ENCODE data around the gene CPB1. TPM values are rescaled to one million over a fixed set of nuclear protein-coding genes. Genes with fewer than 3 reads are reported as not detected.

The CPB1 gene
- total RNA-seq, 1 donor from 2014 or later, result not detected

DNA sequence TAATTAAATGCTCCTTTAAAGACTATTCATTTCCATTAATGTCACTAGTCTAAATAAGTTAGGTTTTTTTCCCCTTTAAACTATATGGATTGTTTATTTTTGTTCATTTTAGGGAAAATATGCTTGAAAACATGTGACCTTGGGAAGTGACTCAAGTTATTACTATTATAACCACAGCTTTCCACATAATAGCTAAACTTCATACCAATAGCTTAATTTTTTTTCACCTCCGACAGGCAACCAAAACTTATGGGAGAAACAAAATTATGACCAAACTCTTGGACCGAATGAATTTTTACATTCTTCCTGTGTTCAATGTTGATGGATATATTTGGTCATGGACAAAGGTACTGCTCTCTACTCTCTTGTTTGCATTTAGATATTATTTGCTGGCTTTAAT is 53.7 kb downstream of the CPB1 start:
- intact Hi-C loops (cut with micrococcal nuclease), result no loop called here

GRCh38 chr3:148882288-148882687 is 54.7 kb downstream of the CPB1 start:
- intact Hi-C loops (cut with micrococcal nuclease), result no loop called here

DNA sequence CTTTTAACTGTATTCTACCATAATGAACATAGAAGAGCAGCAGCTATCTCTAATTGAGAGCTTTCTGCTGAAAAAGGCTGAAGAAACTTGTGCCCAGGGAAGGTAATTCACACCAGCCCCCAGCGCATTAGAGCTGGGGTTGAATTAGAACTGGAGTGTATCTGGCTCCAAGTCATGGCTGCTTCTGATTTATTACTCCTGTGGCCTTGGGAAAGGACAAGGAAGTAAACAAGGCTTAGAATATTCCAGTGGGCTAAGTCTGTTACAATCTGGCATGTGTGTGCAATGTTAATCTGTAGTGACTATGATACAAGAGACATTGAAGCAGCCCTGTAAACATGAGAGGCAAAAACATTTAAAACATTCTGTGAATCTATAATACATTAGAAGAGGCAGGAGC is 55.6 kb downstream of the CPB1 start:
- intact Hi-C loops (cut with micrococcal nuclease), result no loop called here

DNA sequence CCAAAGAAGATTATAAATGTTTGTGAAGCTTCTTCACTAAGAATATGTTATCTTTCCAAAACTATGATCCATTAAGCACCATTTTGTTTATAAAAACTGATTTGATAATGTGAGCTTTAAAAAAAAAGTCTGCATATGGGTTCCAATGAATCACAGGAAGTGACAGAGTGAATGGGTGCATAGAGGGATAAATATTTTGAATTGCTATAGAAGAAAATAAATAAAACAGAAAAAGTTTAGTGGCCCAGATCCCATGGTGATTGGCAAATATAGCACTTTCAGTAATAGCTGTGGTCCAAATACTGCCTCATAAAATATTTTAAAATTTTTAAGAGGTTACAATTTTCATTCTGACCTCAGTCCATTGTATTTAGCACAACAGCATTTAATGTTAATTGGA is 56.6 kb downstream of the CPB1 start:
- intact Hi-C loops (cut with micrococcal nuclease), result no loop called here

DNA sequence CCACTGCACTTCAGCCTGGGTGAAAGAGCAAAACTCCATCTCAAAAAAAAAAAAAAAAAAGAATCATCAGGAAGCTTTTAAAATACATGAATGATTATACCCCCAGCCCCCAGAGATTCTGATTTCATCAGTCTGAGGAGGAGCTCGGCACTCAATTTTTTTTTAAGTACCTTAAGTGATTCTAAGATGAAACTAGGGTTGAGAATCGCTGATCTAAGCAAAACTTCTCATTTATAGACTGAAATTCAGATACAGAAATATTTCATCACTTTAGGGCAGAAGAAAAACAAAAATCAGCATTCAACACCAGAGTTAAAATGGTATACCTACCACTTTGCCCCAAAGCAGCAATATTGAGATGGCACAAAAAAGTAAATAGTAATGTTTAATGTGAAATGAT is 62.2 kb downstream of the CPB1 start:
- intact Hi-C loops (cut with micrococcal nuclease), result no loop called here

- intact Hi-C loops (cut with micrococcal nuclease), result no loop called here
Measured at GRCh38 chr3:148896062-148896461, 68.5 kb downstream of the CPB1 start.

DNA sequence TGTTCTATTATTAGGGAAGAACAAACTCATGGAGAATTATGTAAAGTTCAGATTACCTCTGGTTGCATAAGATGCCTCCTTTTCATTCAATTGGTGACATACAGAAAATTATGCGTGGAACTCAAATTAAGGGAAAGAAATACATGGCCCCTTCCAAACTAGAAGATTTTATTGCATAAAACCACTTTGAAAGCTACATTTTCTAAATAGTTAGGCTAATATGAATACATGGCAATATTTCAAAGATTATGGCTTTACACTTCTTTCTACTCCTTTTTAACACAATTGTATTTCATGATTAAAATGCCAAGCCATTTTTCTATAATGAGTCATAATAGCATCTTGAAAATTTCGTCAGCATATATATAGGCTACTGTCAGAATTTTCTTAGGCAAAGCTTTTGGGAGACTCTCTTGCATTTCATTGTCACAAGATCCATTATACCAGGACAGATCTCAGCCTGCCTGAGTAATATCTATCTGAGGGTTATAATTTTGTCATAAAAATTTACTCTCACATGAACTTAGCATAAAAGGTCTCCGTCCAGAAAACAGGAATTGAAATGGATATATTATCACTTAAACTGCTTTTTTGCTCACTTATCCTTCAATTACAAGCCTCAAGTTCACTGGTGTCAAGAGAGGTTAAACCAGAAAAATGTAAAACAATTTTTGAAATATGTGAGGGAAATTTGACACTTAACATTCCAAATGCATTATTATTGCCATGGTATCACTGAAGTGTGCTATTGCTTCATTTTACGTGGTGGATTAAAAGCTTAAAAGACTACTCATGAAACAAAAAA is 74.6 kb downstream of the CPB1 start:
- intact Hi-C loops (cut with micrococcal nuclease), result no loop called here

GRCh38 chr3:148903022-148903442 is 75.4 kb downstream of the CPB1 start:
- intact Hi-C loops (cut with micrococcal nuclease), result no loop called here

DNA sequence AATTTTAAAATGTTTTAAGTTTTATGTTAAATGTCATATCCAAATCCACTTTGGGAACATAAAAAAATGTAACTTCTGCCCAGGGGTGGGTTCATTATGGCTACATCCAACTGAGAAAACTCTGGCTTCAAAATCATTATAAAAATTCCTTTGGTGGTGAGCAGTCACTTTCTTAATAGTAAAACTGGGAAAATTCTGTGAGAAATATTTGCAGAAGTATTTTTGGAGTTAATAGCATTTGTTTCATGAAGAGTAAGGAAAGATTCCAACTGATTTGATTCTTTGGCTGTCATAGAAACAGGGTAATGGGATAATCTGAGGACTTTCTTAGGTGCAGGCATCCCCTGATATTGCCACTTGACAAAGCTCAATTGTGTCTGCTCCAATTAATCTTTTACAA is 76.3 kb downstream of the CPB1 start:
- intact Hi-C loops (cut with micrococcal nuclease), result no loop called here

DNA sequence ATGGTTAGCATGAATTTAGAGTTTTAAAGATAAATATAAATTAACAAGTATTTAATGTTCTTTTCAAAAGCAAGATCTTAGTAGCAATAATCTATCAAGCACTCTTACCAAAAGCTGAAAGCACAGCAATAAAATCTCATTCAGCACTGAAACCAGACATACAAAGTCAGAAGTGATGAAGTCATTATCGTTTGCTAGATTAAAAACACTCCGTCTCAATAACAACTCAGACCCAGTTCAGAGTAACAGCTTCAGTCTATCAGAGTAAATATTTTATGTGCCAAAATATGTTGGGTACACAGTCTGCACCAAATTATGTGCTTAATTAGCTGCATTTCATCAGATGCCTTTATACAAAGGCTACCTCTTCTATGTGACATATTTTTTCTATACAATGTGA is 79.1 kb downstream of the CPB1 start:
- intact Hi-C loops (cut with micrococcal nuclease), result no loop called here

Other genes starting within 250 kb of the CPB1 start
- gene AGTR1, start 129.9 kb upstream of the CPB1 start, total RNA-seq, result not detected in 2 replicates
- not detected in 2 replicates for gene CPA3, start 37.5 kb downstream of the CPB1 start, total RNA-seq
- gene GYG1, start 163.7 kb downstream of the CPB1 start, total RNA-seq, result 51.1 and 54.3 TPM in 2 replicates

Data from T-helper 1 cell treated with Interleukin-12 subunit alpha and Interleukin-12 subunit beta and Interleukin-4 antibody, amounts not matched to agents 30 ng/mL and 1 ng/mL, for 36 hours (primary cell).